B cell (primary cell): ENCODE measurements around the gene ADGRL2. TPM values are rescaled to one million over a fixed set of nuclear protein-coding genes. Genes with fewer than 3 reads are reported as not detected.

Experiments
- ATAC-seq: fragments of 200-7000 bp; cut with Tn5 transposase; one replicate; pipeline ENCODE4 v1.10.0; 2021; ENCODE audit warnings: low read depth, mild to moderate bottlenecking, moderate number of reproducible peaks, moderate library complexity
- CTCF ChIA-PET: fragments of 350-600 bp; sonication (Branson Sonifier 250); formaldehyde crosslinking; loops from one replicate; lab custom pipeline; 2021; ENCODE audit warnings: antibody characterized with exemption, inconsistent platforms; lab: Charles Lee
- POLR2A ChIA-PET: fragments of 350-600 bp; sonication (Branson Sonifier 250); formaldehyde crosslinking; loops from one replicate; lab custom pipeline; 2021; ENCODE audit warnings: antibody characterized with exemption; lab: Charles Lee
- DNase-seq: peaks from one replicate; pipeline ENCODE4 v3.0.0; 2013
- H2AFZ ChIP-seq: 2 replicates; pipeline ENCODE4 v1.6.1; 2012; ENCODE audit warnings: mild to moderate bottlenecking, low read depth, low read length; ENCODE audit not compliant: insufficient read depth, poor library complexity, severe bottlenecking
- H3K27ac ChIP-seq, 2 donors: 1 replicate in 1 of 2; 2 replicates in 1 of 2; pipeline ENCODE4 v1.5.1; 2012 to 2013; ENCODE audit warnings: low read length in 2 of 2, mild to moderate bottlenecking in 2 of 2, moderate library complexity in 1 of 2
- H3K27me3 ChIP-seq, 4 experiments: fragments of 200-600 bp in 1 of 4; sonication (generic) in 1 of 4; replicated peaks in 1 of 4; 1 replicate in 2 of 4; 2 replicates in 2 of 4; pipeline versions ENCODE4 v1.6.1 to v1.7.0; 2013 to 2016; ENCODE audit warnings: low read length in 3 of 4, mild to moderate bottlenecking in 2 of 4, mixed read lengths in 1 of 4, moderate library complexity in 1 of 4; ENCODE audit not compliant: insufficient read depth in 4 of 4, control insufficient read depth in 3 of 4; ENCODE audit errors: control extremely low read depth in 1 of 4
- H3K36me3 ChIP-seq, 2 experiments: replicated peaks in 1 of 2; 1 replicate in 1 of 2; 2 replicates in 1 of 2; pipeline versions ENCODE4 v1.6.1 to v1.7.1; 2013; ENCODE audit warnings: low read length in 1 of 2; ENCODE audit not compliant: insufficient read depth in 2 of 2, control insufficient read depth in 1 of 2; ENCODE audit errors: control extremely low read depth in 1 of 2, extremely low read depth in 1 of 2
- H3K4me1 ChIP-seq, 2 donors: fragments of 200-600 bp in 1 of 2; sonication (generic) in 1 of 2; 1 replicate in 1 of 2; 2 replicates in 1 of 2; pipeline versions ENCODE4 v1.5.1 to v1.6.1; 2013 to 2017; ENCODE audit warnings: low read length in 2 of 2; ENCODE audit not compliant: control insufficient read depth in 2 of 2, insufficient read depth in 2 of 2
- H3K4me2 ChIP-seq: replicated peaks from 2 replicates; pipeline ENCODE3; 2012; ENCODE audit warnings: mild to moderate bottlenecking, low read depth, low read length; ENCODE audit not compliant: poor library complexity, severe bottlenecking
- H3K4me3 ChIP-seq, 5 experiments: fragments of 200-600 bp in 1 of 5; sonication (generic) in 1 of 5; 1 replicate in 3 of 5; 2 replicates in 2 of 5; pipeline versions ENCODE4 v1.5.1 to v1.7.0; 2011 to 2016; ENCODE audit warnings: low read length in 4 of 5, mild to moderate bottlenecking in 4 of 5, low read depth in 2 of 5, control low read depth in 1 of 5, moderate library complexity in 1 of 5; ENCODE audit not compliant: insufficient read depth in 1 of 5; ENCODE audit errors: control extremely low read depth in 1 of 5, extremely low read depth in 1 of 5
- H3K79me2 ChIP-seq: fragments of 200-600 bp; sonication (generic); one replicate; pipeline ENCODE4 v1.6.0; 2016; ENCODE audit warnings: low read length; ENCODE audit not compliant: control insufficient read depth, insufficient read depth
- H3K9ac ChIP-seq: fragments of 200-600 bp; sonication (generic); 2 replicates; pipeline ENCODE4 v1.6.1; 2017; ENCODE audit warnings: mild to moderate bottlenecking, low read length, moderate library complexity
- H3K9me3 ChIP-seq, 3 donors: one replicate each; pipeline versions ENCODE4 v1.6.1 to v1.7.1; 2013; ENCODE audit warnings: low read length in 2 of 3; ENCODE audit not compliant: control insufficient read depth in 2 of 3, insufficient read depth in 1 of 3; ENCODE audit errors: control extremely low read depth in 1 of 3
- H4K20me1 ChIP-seq: 2 replicates; pipeline ENCODE4 v1.6.0; 2012; ENCODE audit warnings: mild to moderate bottlenecking, low read length; ENCODE audit not compliant: insufficient read depth, control insufficient read depth, poor library complexity, severe bottlenecking
- H3K27ac Mint-ChIP-seq: one replicate; pipeline ENCODE4 v1.8.0; 2021; ENCODE audit warnings: mixed read lengths
- H3K27me3 Mint-ChIP-seq: one replicate; pipeline ENCODE4 v1.8.0; 2021; ENCODE audit warnings: mixed read lengths
- H3K4me1 Mint-ChIP-seq: one replicate; pipeline ENCODE4 v1.8.0; 2021; ENCODE audit warnings: mixed read lengths
- H3K4me3 Mint-ChIP-seq: one replicate; pipeline ENCODE4 v1.8.0; 2021; ENCODE audit warnings: mixed read lengths
- H3K9me3 Mint-ChIP-seq: one replicate; pipeline ENCODE4 v1.8.0; 2022; ENCODE audit warnings: mixed read lengths; ENCODE audit not compliant: insufficient read depth
- EZH2 ChIP-seq: IDR thresholded peaks from 2 replicates; pipeline ENCODE4 v1.6.1; 2012; ENCODE audit warnings: borderline replicate concordance, low read depth, mild to moderate bottlenecking, moderate library complexity, low read length; ENCODE audit not compliant: insufficient read depth, poor library complexity, severe bottlenecking
- WGBS: methylation state at CpG from one replicate; pipeline ENCODE4 v1.1.5; 2013; ENCODE audit warnings: missing lambda C conversion rate; ENCODE audit not compliant: insufficient coverage; 5-methylcytosine and 5-hydroxymethylcytosine counted together
- intact Hi-C: fragments of 100-400 bp; cut with micrococcal nuclease; formaldehyde crosslinking; loops from one replicate; pipeline ENCODE4 v1.10.0; 2022
- polyA plus RNA-seq: library from polyadenylated mRNA; depleted of rRNA; stranded (reverse); fragments of >200 nt; gene quantifications from 2 replicates; pipeline ENCODE4 v1.2.3, GENCODE V29; 2012
- total RNA-seq, 2 donors: library from RNA; stranded (reverse); fragments of 120-200 nt in 1 of 2; gene quantifications; 1 replicate in 1 of 2; 2 replicates in 1 of 2; pipeline versions ENCODE4 v1.2.3 to v1.2.4, GENCODE V29; 2013 to 2022
- TF ChIP-seq, protein P1 (sequence below): fragments of 200-600 bp; IDR thresholded peaks from one replicate; pipeline ENCODE4 v1.8.0; 2022; ENCODE audit warnings: antibody characterized with exemption, mild to moderate bottlenecking

The ADGRL2 gene
- total and polyA plus RNA-seq, 2 donors (not counting 1 experiment from before 2014, with no cell fraction given), result not detected

DNA sequence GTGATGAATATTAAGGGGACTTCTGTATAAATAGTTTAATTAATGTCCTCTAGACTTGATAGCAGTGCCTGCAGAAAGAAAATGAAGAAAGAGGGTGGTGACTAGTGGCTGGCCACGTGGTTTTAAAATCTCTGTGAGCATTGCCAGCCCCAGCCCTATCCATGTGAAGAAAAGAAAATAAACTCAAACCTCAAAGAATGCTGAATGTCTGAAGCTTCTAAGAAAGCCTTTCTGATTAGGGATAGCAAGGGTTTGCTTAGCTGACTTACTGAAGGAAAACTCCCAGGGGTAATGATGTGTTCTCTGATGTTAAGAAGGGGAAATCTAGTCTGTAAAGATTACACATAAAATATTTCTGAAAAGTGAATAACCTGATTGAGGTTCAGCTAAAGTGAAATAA, 31.8 kb downstream of the ADGRL2 start:
- no peak for ATAC-seq
- Histone ChIP-seq H3K27me3 (no peaks in the 10 kb centered on the region), H3K27ac (no peak overlapping the region), H4K20me1 (no peaks in the 10 kb centered on the region), H3K9me3 (no peaks in the 10 kb centered on the region), H2AFZ (no peak overlapping the region), H3K4me2 (no peak overlapping the region), H3K4me3 (no peak overlapping the region), H3K79me2 (no peaks in the 10 kb centered on the region), H3K9ac (no peak overlapping the region), H3K4me1 (no peaks in the 10 kb centered on the region), H3K36me3 (no peaks in the 10 kb centered on the region)
- Mint-ChIP-seq H3K9me3 (no peaks in the 10 kb centered on the region), H3K27ac (no peak overlapping the region), H3K4me1 (no peaks in the 10 kb centered on the region), H3K4me3 (no peak overlapping the region), H3K27me3 (no peaks in the 10 kb centered on the region)
- CTCF ChIA-PET, result no interaction called here
- DNase-seq, result no peak
- no CpG with 5 or more reads among the region's 1 CpG for WGBS
- intact Hi-C loops, result no loop called here
- POLR2A ChIA-PET, result no interaction called here
- TF ChIP-seq, protein P1, sequence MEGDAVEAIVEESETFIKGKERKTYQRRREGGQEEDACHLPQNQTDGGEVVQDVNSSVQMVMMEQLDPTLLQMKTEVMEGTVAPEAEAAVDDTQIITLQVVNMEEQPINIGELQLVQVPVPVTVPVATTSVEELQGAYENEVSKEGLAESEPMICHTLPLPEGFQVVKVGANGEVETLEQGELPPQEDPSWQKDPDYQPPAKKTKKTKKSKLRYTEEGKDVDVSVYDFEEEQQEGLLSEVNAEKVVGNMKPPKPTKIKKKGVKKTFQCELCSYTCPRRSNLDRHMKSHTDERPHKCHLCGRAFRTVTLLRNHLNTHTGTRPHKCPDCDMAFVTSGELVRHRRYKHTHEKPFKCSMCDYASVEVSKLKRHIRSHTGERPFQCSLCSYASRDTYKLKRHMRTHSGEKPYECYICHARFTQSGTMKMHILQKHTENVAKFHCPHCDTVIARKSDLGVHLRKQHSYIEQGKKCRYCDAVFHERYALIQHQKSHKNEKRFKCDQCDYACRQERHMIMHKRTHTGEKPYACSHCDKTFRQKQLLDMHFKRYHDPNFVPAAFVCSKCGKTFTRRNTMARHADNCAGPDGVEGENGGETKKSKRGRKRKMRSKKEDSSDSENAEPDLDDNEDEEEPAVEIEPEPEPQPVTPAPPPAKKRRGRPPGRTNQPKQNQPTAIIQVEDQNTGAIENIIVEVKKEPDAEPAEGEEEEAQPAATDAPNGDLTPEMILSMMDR, result no peak
- TF ChIP-seq EZH2, result no peak

DNA sequence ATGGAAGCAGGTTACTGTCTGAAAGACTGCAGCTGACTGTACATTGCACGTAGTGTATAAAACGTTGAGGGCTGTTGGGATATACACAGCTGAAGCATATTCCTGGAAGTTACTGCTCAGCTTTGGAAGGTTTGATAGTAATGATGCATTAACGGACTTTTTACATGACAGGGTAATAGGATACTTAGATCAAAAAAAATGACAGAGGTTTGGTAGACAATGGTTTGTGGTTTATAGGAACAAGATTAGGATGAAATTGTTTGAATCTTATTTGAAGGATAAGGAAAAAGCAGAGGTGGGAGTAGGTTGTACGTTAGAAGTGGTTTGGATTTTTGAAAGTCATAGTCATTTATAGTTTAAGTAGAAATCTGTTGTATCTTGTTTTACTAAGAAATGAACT, 33.0 kb downstream of the ADGRL2 start:
- ATAC-seq (no peak), DNase-seq (no peak)
- 85% methylated on average over 3 of the region's 4 CpGs for WGBS
- ChIA-PET CTCF (no interaction called here), POLR2A (no interaction called here)
- Histone ChIP-seq H3K9ac (no peak overlapping the region), H4K20me1 (no peaks in the 10 kb centered on the region), H3K27ac (no peak overlapping the region), H2AFZ (no peak overlapping the region), H3K4me1 (no peaks in the 10 kb centered on the region), H3K79me2 (no peaks in the 10 kb centered on the region), H3K27me3 (no peaks in the 10 kb centered on the region), H3K4me3 (no peak overlapping the region), H3K4me2 (no peak overlapping the region), H3K36me3 (no peaks in the 10 kb centered on the region), H3K9me3 (no peaks in the 10 kb centered on the region)
- Mint-ChIP-seq H3K4me1 (no peaks in the 10 kb centered on the region), H3K9me3 (no peaks in the 10 kb centered on the region), H3K27ac (no peak overlapping the region), H3K27me3 (no peaks in the 10 kb centered on the region), H3K4me3 (no peak overlapping the region)
- intact Hi-C loops, result no loop called here
- TF ChIP-seq, protein P1, result no peak
- TF ChIP-seq EZH2, result no peak
